ENCODE data around the gene PAQR8.

PAQR8 gene

GRCh38 chr6:52361945-52362442, at the start of gene PAQR8:
TSS of gene PAQR8 (plus strand) at chr6:52362151. CDS start at chr6:52403214, 41,063 bp downstream.
- TF ChIP-seq CTCF (IDR thresholded peaks at IDR 0.05; ENCODE audit: low read depth, low read length): no peak
- peak; percentile 15 for DNase-seq (ENCODE audit: extremely low read depth, low read depth)

GRCh38 chr6:52312461-52312860, 49.5 kb upstream of the PAQR8 start:
- TF ChIP-seq CTCF (IDR thresholded peaks at IDR 0.05; ENCODE audit: low read depth, low read length): no peak
- DNase-seq (ENCODE audit: extremely low read depth, low read depth): no peak

- TF ChIP-seq CTCF (IDR thresholded peaks at IDR 0.05; ENCODE audit: low read depth, low read length): no peak
- no peak for DNase-seq (ENCODE audit: extremely low read depth, low read depth)
These were observed 47.2 kb upstream of the PAQR8 start for GRCh38 chr6:52314752-52315151.

GRCh38 chr6:52317211-52317610, 44.7 kb upstream of the PAQR8 start:
- no peak for TF ChIP-seq CTCF (IDR thresholded peaks at IDR 0.05; ENCODE audit: low read depth, low read length)
- no peak for DNase-seq (ENCODE audit: extremely low read depth, low read depth)

GRCh38 chr6:52317841-52318581, 43.9 kb upstream of the PAQR8 start:
- DNase-seq (ENCODE audit: extremely low read depth, low read depth): no peak
- no peak for TF ChIP-seq CTCF (IDR thresholded peaks at IDR 0.05; ENCODE audit: low read depth, low read length)

GRCh38 chr6:52324189-52324588, 37.8 kb upstream of the PAQR8 start:
- no peak for DNase-seq (ENCODE audit: extremely low read depth, low read depth)
- no peak for TF ChIP-seq CTCF (IDR thresholded peaks at IDR 0.05; ENCODE audit: low read depth, low read length)

GRCh38 chr6:52325695-52326471, 36.1 kb upstream of the PAQR8 start:
- DNase-seq (ENCODE audit: extremely low read depth, low read depth): no peak
- TF ChIP-seq CTCF (IDR thresholded peaks at IDR 0.05; ENCODE audit: low read depth, low read length): no peak
